Astrocyte of the spinal cord (primary cell): ENCODE results near the gene TMA7.
"Not testable (repeated sequence)": the region's sequence is repeated elsewhere in the genome, so short reads cannot be mapped to it uniquely, and the experiment has no call there.

Source experiments
- DNase-seq: peaks from one replicate; pipeline ENCODE4 v3.0.0; 2011; ENCODE audit warnings: low read depth, low spot score
- H3K4me3 ChIP-seq: 2 replicates; pipeline ENCODE4 v1.5.1; 2011; ENCODE audit warnings: low read depth, mild to moderate bottlenecking, low read length, moderate library complexity
- CTCF ChIP-seq: IDR thresholded peaks from 2 replicates; pipeline ENCODE4 v1.5.1; 2012; ENCODE audit warnings: low read depth, mild to moderate bottlenecking, low read length, inconsistent platforms
- in situ Hi-C: cut with HindIII; loops from 2 replicates; pipeline ENCODE4 v1.10.0; 2017; ENCODE audit warnings: low sequenced_read_pairs

The TMA7 gene

GRCh38 chr3:48460517-48460902, 20.5 kb downstream of the TMA7 start:
- TF ChIP-seq CTCF, result no peak
- no peak overlapping the region for H3K4me3 ChIP-seq
- no peak for DNase-seq
- in situ Hi-C loops, result no loop called here

- H3K4me3 ChIP-seq, DNase-seq, in situ Hi-C loops: not testable (repeated sequence)
These were observed 21.7 kb downstream of the TMA7 start for GRCh38 chr3:48461767-48462166.

- H3K4me3 ChIP-seq, result no peak overlapping the region
- no peak for DNase-seq
- in situ Hi-C loops, result no loop called here
- TF ChIP-seq CTCF, result no peak
These were observed 23.6 kb downstream of the TMA7 start for GRCh38 chr3:48463703-48464102.

- in situ Hi-C loops, result no loop called here
- H3K4me3 ChIP-seq, result no peak overlapping the region
- no peak for TF ChIP-seq CTCF
- DNase-seq, result no peak
These were observed 24.7 kb downstream of the TMA7 start for GRCh38 chr3:48464713-48465221.

- H3K4me3 ChIP-seq, result no peak overlapping the region
- TF ChIP-seq CTCF, result no peak
- no peak for DNase-seq
- in situ Hi-C loops, result no loop called here
These were observed 25.1 kb downstream of the TMA7 start for GRCh38 chr3:48465237-48465530.

- in situ Hi-C loops, result no loop called here
- DNase-seq, result peak; percentile 100
- H3K4me3 ChIP-seq, result peak overlapping the region; percentile 27
- peak; percentile 77 for TF ChIP-seq CTCF
These were observed 25.7 kb downstream of the TMA7 start for GRCh38 chr3:48465531-48466378.

GRCh38 chr3:48466386-48467109, 26.5 kb downstream of the TMA7 start:
- TF ChIP-seq CTCF, result no peak
- no peak for DNase-seq
- in situ Hi-C loops, result no loop called here

More at GRCh38 chr3:48466386-48467109, 26.5 kb downstream of the TMA7 start:
- peak overlapping the region; percentile 27 for H3K4me3 ChIP-seq
